ENCODE measurements around the gene GJA3.

- TF ChIP-seq CTCF (IDR thresholded peaks at IDR 0.05): no peak
- no peak for TF ChIP-seq POLR2A (IDR thresholded peaks at IDR 0.05)
Observed at GRCh38 chr13:20174656-20175405, 14.0 kb upstream of the GJA3 start.

Measured in ovary (tissue), 3 donors.